HepG2 (cell line): ENCODE data around the gene LSM5. TPM values are rescaled to one million over a fixed set of nuclear protein-coding genes. Genes with fewer than 3 reads are reported as not detected.

Experiments
- ATAC-seq: fragments of 200-7000 bp; cut with Tn5 transposase; 3 replicates; pipeline ENCODE4 v1.9.1; 2020; ENCODE audit warnings: mild to moderate bottlenecking, moderate library complexity
- BruUV-seq: library from RNA; stranded (reverse); fragments of 400-500 nt; replicated peaks from 2 replicates; lab custom pipeline; 2021; lab: Mats Ljungman, UMichigan
- CTCF ChIA-PET: fragments of 300-600 bp; formaldehyde crosslinking; extraction: SDS; loops from one replicate; lab custom pipeline; 2021; ENCODE audit warnings: low total read pairs, inconsistent platforms, low intra/inter-chr PET ratio; lab: Yijun Ruan, JAX
- POLR2A ChIA-PET: fragments of 350-600 bp; sonication (Branson Sonifier 250); formaldehyde crosslinking; loops from one replicate; lab custom pipeline; 2020; ENCODE audit warnings: antibody characterized with exemption, inconsistent platforms; lab: Yijun Ruan, JAX
- DNase-seq: peaks from one replicate; pipeline ENCODE4 v3.0.0-alpha.2; 2015; ENCODE audit warnings: low spot score
- FAIRE-seq: peaks from 3 replicates; lab custom pipeline; 2011; peaks lifted over from hg19 to GRCh38; lab: Jason Lieb, UNC
- H2AFZ ChIP-seq: one replicate; pipeline ENCODE4 v1.6.1; 2011; ENCODE audit warnings: low read length, inconsistent platforms
- H3K27ac ChIP-seq: fragments of 300-600 bp; 3 replicates; pipeline ENCODE4 v1.8.0; 2011; ENCODE audit warnings: mixed run types, mild to moderate bottlenecking, mixed read lengths, low read length, inconsistent platforms; ENCODE audit not compliant: insufficient read depth; ENCODE audit errors: extremely low read length
- H3K27me3 ChIP-seq, 2 experiments: fragments of 200-600 bp in 1 of 2; 2 replicates in 1 of 2; 3 replicates in 1 of 2; pipeline versions ENCODE4 v1.6.0 to v1.8.0; 2011; ENCODE audit warnings: low read length in 2 of 2, mild to moderate bottlenecking in 2 of 2, moderate library complexity in 2 of 2, inconsistent platforms in 1 of 2; ENCODE audit not compliant: insufficient read depth in 2 of 2, control insufficient read depth in 1 of 2
- H3K36me3 ChIP-seq, 2 experiments: fragments of 200-600 bp in 1 of 2; replicated peaks in 1 of 2; 2 replicates in 1 of 2; 3 replicates in 1 of 2; pipeline versions ENCODE4 v1.5.1 to v1.8.0; 2011; ENCODE audit warnings: low read length in 2 of 2, inconsistent platforms in 1 of 2; ENCODE audit not compliant: insufficient read depth in 2 of 2, control insufficient read depth in 1 of 2
- H3K4me1 ChIP-seq: 2 replicates; pipeline ENCODE4 v1.5.1; 2012; ENCODE audit warnings: low read length, inconsistent platforms; ENCODE audit not compliant: insufficient read depth
- H3K4me2 ChIP-seq: 2 replicates; pipeline ENCODE4 v1.6.0; 2011; ENCODE audit warnings: low read depth, low read length, inconsistent platforms
- H3K4me3 ChIP-seq, 3 experiments: fragments of 200-600 bp in 1 of 3; sonication (generic), shearing (Covaris generic) in 1 of 3; replicated peaks in 1 of 3; 2 replicates each; pipeline ENCODE4 v1.5.1; 2011 to 2016; ENCODE audit warnings: low read length in 3 of 3, inconsistent platforms in 2 of 3, low read depth in 2 of 3, mild to moderate bottlenecking in 2 of 3, control low read depth in 1 of 3, mixed read lengths in 1 of 3; ENCODE audit not compliant: insufficient read depth in 1 of 3
- H3K79me2 ChIP-seq: one replicate; pipeline ENCODE4 v1.6.1; 2011; ENCODE audit warnings: low read length, inconsistent platforms; ENCODE audit not compliant: insufficient read depth
- H3K9ac ChIP-seq: 2 replicates; pipeline ENCODE4 v1.6.0; 2011; ENCODE audit warnings: mild to moderate bottlenecking, low read depth, low read length, inconsistent platforms; ENCODE audit not compliant: insufficient read depth
- H3K9me3 ChIP-seq: 2 replicates; pipeline ENCODE4 v1.5.1; 2012; ENCODE audit warnings: mild to moderate bottlenecking, low read length
- H4K20me1 ChIP-seq: 2 replicates; pipeline ENCODE4 v1.6.0; 2011; ENCODE audit warnings: inconsistent platforms, mild to moderate bottlenecking, low read length, moderate library complexity; ENCODE audit not compliant: insufficient read depth
- ETV5 ChIP-seq: IDR thresholded peaks from 2 replicates; pipeline ENCODE4 v1.6.1; 2018; ENCODE audit warnings: missing biosample characterization, missing genetic modification reagents, inconsistent platforms, borderline replicate concordance
- HIVEP1 ChIP-seq: sonication (generic); formaldehyde crosslinking; IDR thresholded peaks from 2 replicates; pipeline ENCODE4 v1.4.0; 2020; ENCODE audit warnings: mild to moderate bottlenecking, missing genetic modification reagents
- HNF4A ChIP-seq: sonication (generic); formaldehyde crosslinking; IDR thresholded peaks from 2 replicates; pipeline ENCODE4 v1.4.0; 2020; ENCODE audit warnings: missing genetic modification reagents
- RXRB ChIP-seq: IDR thresholded peaks from 2 replicates; pipeline ENCODE4 v1.6.1; 2016; ENCODE audit warnings: borderline replicate concordance, missing genetic modification reagents, missing compliant biosample characterization
- TCF7 ChIP-seq: sonication (generic); IDR thresholded peaks from 2 replicates; pipeline ENCODE4 v1.6.1; 2016; ENCODE audit warnings: antibody characterized with exemption, low read depth
- ZMAT3 ChIP-seq: sonication (generic); formaldehyde crosslinking; conservative IDR thresholded peaks from 2 replicates; pipeline ENCODE4 v1.7.0; 2021; ENCODE audit warnings: missing genetic modification reagents
- ZMYM4 ChIP-seq: sonication (generic); formaldehyde crosslinking; IDR thresholded peaks from 2 replicates; pipeline ENCODE4 v1.8.1; 2023; ENCODE audit warnings: mild to moderate bottlenecking, missing genetic modification reagents
- WGBS: methylation state at CpG from one replicate; pipeline ENCODE4 v1.1.6; 2017; ENCODE audit warnings: low lambda C conversion rate; 5-methylcytosine and 5-hydroxymethylcytosine counted together
- in situ Hi-C: cut with HindIII; loops from 2 replicates; pipeline ENCODE4 v1.10.0; 2017; ENCODE audit warnings: low pct_unique_long_range_greater_than_20kb; ENCODE audit not compliant: extremely low pct_ligation_motif_present
- intact Hi-C: fragments of 100-400 bp; cut with micrococcal nuclease; formaldehyde crosslinking; loops from one replicate; pipeline ENCODE4 v1.10.0; 2022; ENCODE audit not compliant: unreplicated experiment
- polyA plus RNA-seq, 8 experiments: library from polyadenylated mRNA; depleted of rRNA in 3 of 8; stranded (reverse) in 7 of 8; unstranded in 1 of 8; fragments of >200 nt; fragmentation: Illumina TruSeq in 4 of 8; extraction: Trizol in 4 of 8; gene quantifications; 2 replicates each; pipeline versions ENCODE4 v1.2.1 to v1.2.3, GENCODE V29; 2011 to 2016; ENCODE audit warnings: low read depth in 4 of 8, missing spikeins in 1 of 8, mixed read lengths in 1 of 8; ENCODE audit not compliant: insufficient read depth in 1 of 8
- total RNA-seq, 5 experiments: library from RNA; depleted of rRNA; stranded (reverse); fragments of >200 nt; fragmentation: Illumina TruSeq; extraction: Trizol; gene quantifications; 2 replicates each; pipeline ENCODE4 v1.2.3, GENCODE V29; 2016; ENCODE audit warnings: low read depth in 1 of 5
- TF ChIP-seq, protein P1 (sequence below): sonication (generic); formaldehyde crosslinking; IDR thresholded peaks from 2 replicates; pipeline ENCODE4 v1.4.0; 2020; ENCODE audit warnings: missing genetic modification reagents, borderline replicate concordance

Gene LSM5
- total and polyA plus RNA-seq, 2 of the 13 experiments (the other 11 are each of a cell fraction or from before 2014, with no cell fraction given): 30.3 to 183 TPM

- no peak for TF ChIP-seq ETV5
- TF ChIP-seq ZMAT3 (CRISPR knock-in tag): no peak
Measured at GRCh38 chr7:32532716-32533115, 42.5 kb upstream of the LSM5 start (continued).

GRCh38 chr7:32532086-32532485 is 41.9 kb upstream of the LSM5 start:
- TF ChIP-seq ZMYM4 (CRISPR knock-in tag): no peak
- no peak for TF ChIP-seq TCF7
- TF ChIP-seq HIVEP1 (CRISPR knock-in tag): no peak
- no peak for TF ChIP-seq RXRB (CRISPR knock-in tag)
- TF ChIP-seq HNF4A (CRISPR knock-in tag): no peak
- TF ChIP-seq, protein P1, sequence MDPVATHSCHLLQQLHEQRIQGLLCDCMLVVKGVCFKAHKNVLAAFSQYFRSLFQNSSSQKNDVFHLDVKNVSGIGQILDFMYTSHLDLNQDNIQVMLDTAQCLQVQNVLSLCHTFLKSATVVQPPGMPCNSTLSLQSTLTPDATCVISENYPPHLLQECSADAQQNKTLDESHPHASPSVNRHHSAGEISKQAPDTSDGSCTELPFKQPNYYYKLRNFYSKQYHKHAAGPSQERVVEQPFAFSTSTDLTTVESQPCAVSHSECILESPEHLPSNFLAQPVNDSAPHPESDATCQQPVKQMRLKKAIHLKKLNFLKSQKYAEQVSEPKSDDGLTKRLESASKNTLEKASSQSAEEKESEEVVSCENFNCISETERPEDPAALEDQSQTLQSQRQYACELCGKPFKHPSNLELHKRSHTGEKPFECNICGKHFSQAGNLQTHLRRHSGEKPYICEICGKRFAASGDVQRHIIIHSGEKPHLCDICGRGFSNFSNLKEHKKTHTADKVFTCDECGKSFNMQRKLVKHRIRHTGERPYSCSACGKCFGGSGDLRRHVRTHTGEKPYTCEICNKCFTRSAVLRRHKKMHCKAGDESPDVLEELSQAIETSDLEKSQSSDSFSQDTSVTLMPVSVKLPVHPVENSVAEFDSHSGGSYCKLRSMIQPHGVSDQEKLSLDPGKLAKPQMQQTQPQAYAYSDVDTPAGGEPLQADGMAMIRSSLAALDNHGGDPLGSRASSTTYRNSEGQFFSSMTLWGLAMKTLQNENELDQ (CRISPR knock-in tag): no peak
- Histone ChIP-seq H2AFZ (no peak overlapping the region), H3K27me3 (no peaks in the 10 kb centered on the region), H3K4me3 (no peak overlapping the region), H3K36me3 (peaks cover 2 to 10% of the 10 kb centered on the region in 2 experiments; a peak in 3 of 5 replicates), H3K9me3 (no peaks in the 10 kb centered on the region), H3K79me2 (peaks cover 38% of the 10 kb centered on the region), H3K9ac (no peak overlapping the region), H3K27ac (no peak overlapping the region), H4K20me1 (0 out of 2 replicates have a peak, but pooled peaks cover 2% of the 10 kb centered on the region), H3K4me1 (no peaks in the 10 kb centered on the region), H3K4me2 (no peak overlapping the region)
- ChIA-PET CTCF (no interaction called here), POLR2A (no interaction called here)
- intact Hi-C loops (no loop called here), in situ Hi-C loops (no loop called here)
- FAIRE-seq: no peak
- no peak for ATAC-seq
- no peak for DNase-seq
- WGBS: 98% methylated on average over 3 of the region's 3 CpGs
- BruUV-seq: no TSS peak
